Fibroblast of skin of left quadriceps (primary cell): Measurements from ENCODE around the gene EPS8L2.
A peak's percentile ranks its signal among the peaks of the same experiment; 100 is the strongest.
"Not testable (repeated sequence)": the region's sequence is repeated elsewhere in the genome, so short reads cannot be mapped to it uniquely, and the experiment has no call there.

Source experiments
- DNase-seq, 2 experiments: peaks; one replicate each; pipeline ENCODE4 v3.0.0-alpha.2; 2013; ENCODE audit warnings: low read depth in 2 of 2

The EPS8L2 gene

GRCh38 chr11:690244-690643, 15.8 kb upstream of the EPS8L2 start:
- not testable (repeated sequence) for DNase-seq

GRCh38 chr11:690738-691633, 15.0 kb upstream of the EPS8L2 start:
- no peak for DNase-seq

GRCh38 chr11:691710-692590, 14.1 kb upstream of the EPS8L2 start:
- no peak for DNase-seq

- no peak for DNase-seq
These were observed 13.1 kb upstream of the EPS8L2 start for GRCh38 chr11:692824-693414.

GRCh38 chr11:693415-693831, 12.6 kb upstream of the EPS8L2 start:
- no peak for DNase-seq

GRCh38 chr11:693887-694562, 12.0 kb upstream of the EPS8L2 start:
- DNase-seq = no peak

- DNase-seq = peak; percentile 92 to 94
These were observed 11.3 kb upstream of the EPS8L2 start, which contains the start of gene DEAF1 for GRCh38 chr11:694563-695287. DEAF1 (minus strand) TSS chr11:695222; CDS start chr11:695047, 175 bp downstream.

GRCh38 chr11:695288-695537, 10.8 kb upstream of the EPS8L2 start:
- DNase-seq = no peak

GRCh38 chr11:695538-696248, 10.3 kb upstream of the EPS8L2 start, which contains the start of gene TMEM80:
TMEM80 (plus strand) TSS chr11:695816; CDS start chr11:695828, 12 bp downstream.
- DNase-seq = peak; percentile 97

GRCh38 chr11:696955-697491, 9.0 kb upstream of the EPS8L2 start:
- DNase-seq = peak in 1 of 2 experiments; percentile 34

GRCh38 chr11:697811-698311, 8.2 kb upstream of the EPS8L2 start:
- DNase-seq = no peak

- no peak for DNase-seq
These were observed 7.4 kb upstream of the EPS8L2 start for GRCh38 chr11:698493-699115.

GRCh38 chr11:699116-699508, 6.9 kb upstream of the EPS8L2 start:
- DNase-seq = no peak

- no peak for DNase-seq
These were observed 6.3 kb upstream of the EPS8L2 start for GRCh38 chr11:699753-700152.

- no peak for DNase-seq
These were observed 4.1 kb upstream of the EPS8L2 start for GRCh38 chr11:701741-702461.

GRCh38 chr11:702462-703461, 3.3 kb upstream of the EPS8L2 start:
- DNase-seq = no peak

GRCh38 chr11:703506-703905, 2.5 kb upstream of the EPS8L2 start:
- no peak for DNase-seq
